GM23338 (cell line): ENCODE data around the gene ZNF778. TPM values are rescaled to one million over a fixed set of nuclear protein-coding genes. Genes with fewer than 3 reads are reported as not detected.

Experiments used
- ATAC-seq: fragments of 200-7000 bp; cut with Tn5 transposase; 3 replicates; pipeline ENCODE4 v1.9.1; 2020
- DNase-seq: peaks from one replicate; pipeline ENCODE4 v3.0.0-alpha.2; 2015; ENCODE audit warnings: low spot score
- H2AFZ ChIP-seq: fragments of 200-600 bp; sonication (generic); 2 replicates; pipeline ENCODE4 v1.8.0; 2016; ENCODE audit warnings: antibody characterized with exemption, mild to moderate bottlenecking, moderate library complexity
- H3F3A ChIP-seq: fragments of 200-600 bp; sonication (generic); replicated peaks from 2 replicates; pipeline ENCODE4 v1.8.0; 2017; ENCODE audit warnings: antibody characterized with exemption, mixed run types, low read depth
- H3K27ac ChIP-seq: fragments of 200-600 bp; sonication (generic); 2 replicates; pipeline ENCODE4 v1.6.1; 2016; ENCODE audit warnings: low read depth
- H3K27me3 ChIP-seq: fragments of 200-600 bp; sonication (generic); 2 replicates; pipeline ENCODE4 v1.8.0; 2016; ENCODE audit warnings: mild to moderate bottlenecking, mixed run types, moderate library complexity; ENCODE audit not compliant: insufficient read depth
- H3K36me3 ChIP-seq: fragments of 200-600 bp; sonication (generic); 2 replicates; pipeline ENCODE4 v1.8.0; 2016; ENCODE audit warnings: mild to moderate bottlenecking; ENCODE audit not compliant: insufficient read depth
- H3K4me1 ChIP-seq: fragments of 200-600 bp; sonication (generic); 2 replicates; pipeline ENCODE4 v1.8.0; 2016; ENCODE audit warnings: mild to moderate bottlenecking, moderate library complexity; ENCODE audit not compliant: insufficient read depth
- H3K4me2 ChIP-seq: fragments of 200-600 bp; sonication (generic); 2 replicates; pipeline ENCODE4 v1.7.1; 2017; ENCODE audit warnings: mixed run types
- H3K4me3 ChIP-seq: fragments of 200-600 bp; sonication (generic); 2 replicates; pipeline ENCODE4 v1.6.1; 2016; ENCODE audit warnings: mixed run types
- H3K79me2 ChIP-seq: fragments of 200-600 bp; sonication (generic); replicated peaks from 2 replicates; pipeline ENCODE4 v1.8.0; 2017; ENCODE audit warnings: mild to moderate bottlenecking; ENCODE audit not compliant: insufficient read depth
- H3K9me2 ChIP-seq: fragments of 200-600 bp; sonication (generic); 2 replicates; pipeline ENCODE4 v1.8.0; 2017; ENCODE audit not compliant: insufficient read depth
- H4K20me1 ChIP-seq: fragments of 200-600 bp; sonication (generic); replicated peaks from 2 replicates; pipeline ENCODE4 v1.8.0; 2017; ENCODE audit warnings: mild to moderate bottlenecking; ENCODE audit not compliant: insufficient read depth
- H3K27ac Mint-ChIP-seq: 2 replicates; pipeline ENCODE4 v1.8.0; 2020; ENCODE audit warnings: inconsistent platforms, mild to moderate bottlenecking, moderate library complexity, mixed read lengths
- H3K27me3 Mint-ChIP-seq: 3 replicates; pipeline ENCODE4 v1.8.0; 2022; ENCODE audit warnings: low read depth, mild to moderate bottlenecking, moderate library complexity, mixed read lengths, inconsistent platforms; ENCODE audit not compliant: insufficient read depth, poor library complexity
- H3K36me3 Mint-ChIP-seq: 3 replicates; pipeline ENCODE4 v1.8.0; 2021; ENCODE audit warnings: low read depth, mild to moderate bottlenecking, inconsistent platforms, moderate library complexity, mixed read lengths
- H3K4me1 Mint-ChIP-seq: 3 replicates; pipeline ENCODE4 v1.8.0; 2020; ENCODE audit warnings: mild to moderate bottlenecking, inconsistent platforms, mixed read lengths
- H3K4me3 Mint-ChIP-seq: 3 replicates; pipeline ENCODE4 v1.8.0; 2021; ENCODE audit warnings: moderate library complexity, mild to moderate bottlenecking, inconsistent platforms, mixed read lengths
- H3K9me3 Mint-ChIP-seq: 3 replicates; pipeline ENCODE4 v1.8.0; 2020; ENCODE audit warnings: moderate library complexity, mild to moderate bottlenecking, inconsistent platforms, mixed read lengths
- JUNB ChIP-seq: IDR thresholded peaks from one replicate; pipeline ENCODE4 v1.6.1; 2016; ENCODE audit warnings: antibody characterized with exemption; ENCODE audit not compliant: unreplicated experiment
- REST ChIP-seq: IDR thresholded peaks from one replicate; pipeline ENCODE4 v1.6.1; 2018; ENCODE audit warnings: antibody characterized with exemption; ENCODE audit not compliant: unreplicated experiment
- STAT1 ChIP-seq: IDR thresholded peaks from one replicate; pipeline ENCODE4 v1.6.1; 2016; ENCODE audit warnings: antibody characterized with exemption; ENCODE audit not compliant: unreplicated experiment
- ZNF331 ChIP-seq: fragments of 250-450 bp; sonication (Bioruptor Pico); IDR thresholded peaks from 2 replicates; pipeline ENCODE4 v1.5.0; 2020; ENCODE audit warnings: low read depth, mild to moderate bottlenecking, moderate library complexity
- polyA plus RNA-seq: library from polyadenylated mRNA; unstranded; fragments of >200 nt; fragmentation: Nextera tagmentation; extraction: Ambion mirVana; gene quantifications from 2 replicates; pipeline ENCODE4 v1.2.1, GENCODE V29; 2016
- total RNA-seq: library from RNA; depleted of rRNA; stranded (reverse); fragments of >200 nt; shearing (Covaris generic); gene quantifications from 2 replicates; pipeline ENCODE4 v1.2.3, GENCODE V29; 2014

Gene ZNF778
- total and polyA plus RNA-seq, 2 experiments from 2014 or later, result 7.9 to 43.4 TPM

DNA sequence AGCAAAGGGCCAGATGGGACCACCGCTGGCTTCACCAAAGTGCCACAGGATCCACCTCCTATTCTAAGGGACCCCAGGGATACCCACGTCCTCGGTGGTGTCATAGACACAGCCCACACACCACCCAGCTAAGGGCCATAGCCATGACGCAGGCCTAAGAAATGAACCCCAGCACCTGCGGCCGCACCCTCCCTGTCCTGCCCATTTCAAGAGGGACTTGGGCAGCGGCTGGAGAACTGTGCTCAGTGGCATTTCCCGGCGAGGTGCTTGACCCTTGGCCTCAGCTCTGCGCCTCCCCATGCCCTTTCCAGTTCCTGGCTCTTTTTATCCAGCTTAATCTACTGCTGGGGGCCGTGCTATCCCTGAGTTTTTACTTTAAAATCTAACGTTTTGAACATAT, 27.3 kb downstream of the ZNF778 start:
- peaks cover 6% of the 10 kb centered on the region; the same call in 1 of the 3 replicates for H3K4me1 Mint-ChIP-seq
- no peak for ATAC-seq

DNA sequence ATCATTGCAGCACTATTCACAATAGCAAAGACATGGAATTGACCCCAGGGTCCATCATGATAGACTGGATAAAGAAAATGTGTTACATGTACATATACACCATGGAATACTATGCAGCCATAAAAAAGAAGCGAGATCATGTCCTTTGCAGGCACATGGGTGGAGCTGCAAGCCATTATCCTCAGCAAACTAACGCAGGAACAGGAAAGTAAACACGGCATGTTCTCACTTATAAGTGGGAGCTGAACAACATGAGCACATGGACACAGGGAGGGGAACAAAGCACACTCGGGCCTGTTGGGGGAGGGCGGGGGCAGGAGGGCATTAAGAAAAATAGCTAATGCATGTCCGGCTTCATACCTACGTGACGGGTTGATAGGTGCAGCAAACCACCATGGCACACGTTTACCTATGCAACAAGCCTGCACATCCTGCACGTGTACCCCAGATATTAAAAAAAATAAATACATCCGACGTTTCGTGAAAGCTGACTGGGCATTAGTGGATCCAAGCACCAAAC, 28.9 kb downstream of the ZNF778 start:
- peaks cover 7% of the 10 kb centered on the region; the same call in 2 of the 3 replicates for H3K36me3 Mint-ChIP-seq
- H3K27me3 ChIP-seq, result peaks cover 11% of the 10 kb centered on the region; the same call in 1 of the 2 replicates
- ATAC-seq (no peak), DNase-seq (no peak)
- peaks cover 6% of the 10 kb centered on the region; the same call in 2 of the 3 replicates for H3K9me3 Mint-ChIP-seq
- peak overlapping the region; percentile 83 for H3K4me2 ChIP-seq
- H3K79me2 ChIP-seq, result no peaks in the 10 kb centered on the region
- no peak overlapping the region for H3K27ac Mint-ChIP-seq
- peak overlapping the region; percentile 72; the same call in 1 of the 2 replicates for H2AFZ ChIP-seq
- H3K27ac ChIP-seq, result no peak overlapping the region
- H3K36me3 ChIP-seq, result no peaks in the 10 kb centered on the region
- TF ChIP-seq ZNF331 (CRISPR knock-in tag), result no peak
- peaks cover 2% of the 10 kb centered on the region; the same call in 1 of the 2 replicates for H3K9me2 ChIP-seq
- H3K4me1 ChIP-seq, result no peaks in the 10 kb centered on the region; the same call in 1 of the 2 replicates
- peak overlapping the region; percentile 78 for H3K4me3 Mint-ChIP-seq
- H3K4me3 ChIP-seq, result peak overlapping the region; percentile 68
- 0 out of 2 replicates have a peak, but pooled peaks cover 5% of the 10 kb centered on the region for H3F3A ChIP-seq
- peaks cover 4% of the 10 kb centered on the region; the same call in 1 of the 3 replicates for H3K4me1 Mint-ChIP-seq
- H4K20me1 ChIP-seq, result no peaks in the 10 kb centered on the region
- H3K27me3 Mint-ChIP-seq, result peaks cover 17% of the 10 kb centered on the region

More for the DNA sequence above, 27.3 kb downstream of the ZNF778 start:
- Histone ChIP-seq H3K4me1 (no peaks in the 10 kb centered on the region; the same call in 1 of the 2 replicates), H3K4me3 (no peak overlapping the region), H3F3A (peaks cover 10% of the 10 kb centered on the region), H3K27ac (no peak overlapping the region), H3K27me3 (peaks cover 11% of the 10 kb centered on the region; the same call in 1 of the 2 replicates), H4K20me1 (no peaks in the 10 kb centered on the region), H3K79me2 (no peaks in the 10 kb centered on the region), H3K4me2 (no peak overlapping the region), H3K36me3 (no peaks in the 10 kb centered on the region), H2AFZ (no peak overlapping the region), H3K9me2 (peaks cover 6% of the 10 kb centered on the region)
- H3K27me3 Mint-ChIP-seq, result peaks cover 19% of the 10 kb centered on the region
- TF ChIP-seq STAT1 (no peak), JUNB (no peak), REST (no peak)
- no peak overlapping the region for H3K27ac Mint-ChIP-seq
- no peak overlapping the region for H3K4me3 Mint-ChIP-seq
- DNase-seq, result no peak
- H3K36me3 Mint-ChIP-seq, result peaks cover 4% of the 10 kb centered on the region; the same call in 2 of the 3 replicates
- peaks cover 9% of the 10 kb centered on the region for H3K9me3 Mint-ChIP-seq
